ENCODE data around the gene PBX1. TPM values are rescaled to one million over a fixed set of nuclear protein-coding genes. Genes with fewer than 3 reads are reported as not detected.

PBX1 gene
- polyA plus RNA-seq, 4 donors: 12.5 to 52.8 (median 14.6) TPM

GRCh38 chr1:164748253-164748899, 189.4 kb downstream of the PBX1 start:
- Histone ChIP-seq H3K4me1 (ENCODE audit: control insufficient read depth in 3 of 3, insufficient read depth in 2 of 3, low read depth in 1 of 3, low read length in 2 of 3) (peaks cover 0 to 8% (median 3%) of the 10 kb centered on the region in 3 donors), H3K27me3 (ENCODE audit: control insufficient read depth in 3 of 3, insufficient read depth in 3 of 3, low read length in 3 of 3) (no peaks in the 10 kb centered on the region), H3K36me3 (ENCODE audit: control insufficient read depth in 3 of 3, insufficient read depth in 2 of 3, low read depth in 1 of 3, low read length in 3 of 3) (peaks cover 0 to 2% (median 0%) of the 10 kb centered on the region in 3 donors), H3K27ac (ENCODE audit: low read depth in 1 of 3, low read length in 2 of 3) (peak overlapping the region in 2 of 3 donors; percentile 47 to 77), H3K4me3 (ENCODE audit: low read depth in 1 of 3, low read length in 3 of 3) (no peak overlapping the region), H3K9me3 (ENCODE audit: control insufficient read depth in 2 of 2, insufficient read depth in 1 of 2, low read depth in 1 of 2, low read length in 1 of 2) (no peaks in the 10 kb centered on the region)
- WGBS, 3 donors: 58 to 77% (median 71%) methylated on average over 10 of the region's 10 CpGs
- no peak for FAIRE-seq
- DNase-seq: peak in 1 of 2 donors; percentile 42

GRCh38 chr1:164753521-164754077, 194.6 kb downstream of the PBX1 start:
- 68 to 86% (median 71%) methylated on average over 11 of the region's 11 CpGs for WGBS, 3 donors
- DNase-seq (no peak), FAIRE-seq (no peak)
- H3K9me3 ChIP-seq (ENCODE audit: control insufficient read depth in 2 of 2, insufficient read depth in 1 of 2, low read depth in 1 of 2, low read length in 1 of 2): no peaks in the 10 kb centered on the region
- H3K4me3 ChIP-seq (ENCODE audit: low read depth in 1 of 3, low read length in 3 of 3): no peak overlapping the region
- H3K36me3 ChIP-seq (ENCODE audit: control insufficient read depth in 3 of 3, insufficient read depth in 2 of 3, low read depth in 1 of 3, low read length in 3 of 3): peaks cover 0 to 4% (median 0%) of the 10 kb centered on the region in 3 donors
- peak overlapping the region in 1 of 3 donors; percentile 72 for H3K27ac ChIP-seq (ENCODE audit: low read depth in 1 of 3, low read length in 2 of 3)
- H3K4me1 ChIP-seq (ENCODE audit: control insufficient read depth in 3 of 3, insufficient read depth in 2 of 3, low read depth in 1 of 3, low read length in 2 of 3): peaks cover 0 to 1% (median 0%) of the 10 kb centered on the region in 3 donors
- no peaks in the 10 kb centered on the region for H3K27me3 ChIP-seq (ENCODE audit: control insufficient read depth in 3 of 3, insufficient read depth in 3 of 3, low read length in 3 of 3)

GRCh38 chr1:164754088-164754600, 195.2 kb downstream of the PBX1 start:
- H3K9me3 ChIP-seq (ENCODE audit: control insufficient read depth in 2 of 2, insufficient read depth in 1 of 2, low read depth in 1 of 2, low read length in 1 of 2): no peaks in the 10 kb centered on the region
- DNase-seq (no peak), FAIRE-seq (no peak)
- H3K4me3 ChIP-seq (ENCODE audit: low read depth in 1 of 3, low read length in 3 of 3): no peak overlapping the region
- peak overlapping the region in 1 of 3 donors; percentile 72 for H3K27ac ChIP-seq (ENCODE audit: low read depth in 1 of 3, low read length in 2 of 3)
- no peaks in the 10 kb centered on the region for H3K27me3 ChIP-seq (ENCODE audit: control insufficient read depth in 3 of 3, insufficient read depth in 3 of 3, low read length in 3 of 3)
- H3K4me1 ChIP-seq (ENCODE audit: control insufficient read depth in 3 of 3, insufficient read depth in 2 of 3, low read depth in 1 of 3, low read length in 2 of 3): no peaks in the 10 kb centered on the region
- peaks cover 0 to 4% (median 0%) of the 10 kb centered on the region in 3 donors for H3K36me3 ChIP-seq (ENCODE audit: control insufficient read depth in 3 of 3, insufficient read depth in 2 of 3, low read depth in 1 of 3, low read length in 3 of 3)
- 60 to 91% (median 71%) methylated on average over 8 of the region's 8 CpGs for WGBS, 3 donors

GRCh38 chr1:164755690-164756089, 196.7 kb downstream of the PBX1 start:
- no peaks in the 10 kb centered on the region for H3K9me3 ChIP-seq (ENCODE audit: control insufficient read depth in 2 of 2, insufficient read depth in 1 of 2, low read depth in 1 of 2, low read length in 1 of 2)
- H3K4me1 ChIP-seq (ENCODE audit: control insufficient read depth in 3 of 3, insufficient read depth in 2 of 3, low read depth in 1 of 3, low read length in 2 of 3): peaks cover 0 to 2% (median 0%) of the 10 kb centered on the region in 3 donors
- no peak for DNase-seq
- no peaks in the 10 kb centered on the region for H3K27me3 ChIP-seq (ENCODE audit: control insufficient read depth in 3 of 3, insufficient read depth in 3 of 3, low read length in 3 of 3)
- FAIRE-seq: no peak
- 78 to 85% (median 82%) methylated on average over 4 of the region's 4 CpGs for WGBS, 3 donors
- no peak overlapping the region for H3K27ac ChIP-seq (ENCODE audit: low read depth in 1 of 3, low read length in 2 of 3)
- H3K4me3 ChIP-seq (ENCODE audit: low read depth in 1 of 3, low read length in 3 of 3): no peak overlapping the region
- H3K36me3 ChIP-seq (ENCODE audit: control insufficient read depth in 3 of 3, insufficient read depth in 2 of 3, low read depth in 1 of 3, low read length in 3 of 3): peaks cover 0 to 7% (median 0%) of the 10 kb centered on the region in 3 donors

- FAIRE-seq (no peak), DNase-seq (no peak)
- Histone ChIP-seq H3K36me3 (ENCODE audit: control insufficient read depth in 3 of 3, insufficient read depth in 2 of 3, low read depth in 1 of 3, low read length in 3 of 3) (peaks cover 0 to 7% (median 0%) of the 10 kb centered on the region in 3 donors), H3K4me1 (ENCODE audit: control insufficient read depth in 3 of 3, insufficient read depth in 2 of 3, low read depth in 1 of 3, low read length in 2 of 3) (peaks cover 0 to 2% (median 0%) of the 10 kb centered on the region in 3 donors), H3K4me3 (ENCODE audit: low read depth in 1 of 3, low read length in 3 of 3) (no peak overlapping the region), H3K9me3 (ENCODE audit: control insufficient read depth in 2 of 2, insufficient read depth in 1 of 2, low read depth in 1 of 2, low read length in 1 of 2) (no peaks in the 10 kb centered on the region), H3K27ac (ENCODE audit: low read depth in 1 of 3, low read length in 2 of 3) (no peak overlapping the region), H3K27me3 (ENCODE audit: control insufficient read depth in 3 of 3, insufficient read depth in 3 of 3, low read length in 3 of 3) (no peaks in the 10 kb centered on the region)
- WGBS, 3 donors: 88 to 97% (median 92%) methylated on average over 1 of the region's 1 CpG
Observed at GRCh38 chr1:164756741-164757140, 197.8 kb downstream of the PBX1 start.

GRCh38 chr1:164757625-164758024, 198.6 kb downstream of the PBX1 start:
- WGBS, 3 donors: 77 to 80% (median 79%) methylated on average over 1 of the region's 1 CpG
- Histone ChIP-seq H3K36me3 (ENCODE audit: control insufficient read depth in 3 of 3, insufficient read depth in 2 of 3, low read depth in 1 of 3, low read length in 3 of 3) (peaks cover 0 to 7% (median 0%) of the 10 kb centered on the region in 3 donors), H3K9me3 (ENCODE audit: control insufficient read depth in 2 of 2, insufficient read depth in 1 of 2, low read depth in 1 of 2, low read length in 1 of 2) (no peaks in the 10 kb centered on the region), H3K27me3 (ENCODE audit: control insufficient read depth in 3 of 3, insufficient read depth in 3 of 3, low read length in 3 of 3) (no peaks in the 10 kb centered on the region), H3K27ac (ENCODE audit: low read depth in 1 of 3, low read length in 2 of 3) (no peak overlapping the region), H3K4me1 (ENCODE audit: control insufficient read depth in 3 of 3, insufficient read depth in 2 of 3, low read depth in 1 of 3, low read length in 2 of 3) (peaks cover 0 to 2% (median 0%) of the 10 kb centered on the region in 3 donors), H3K4me3 (ENCODE audit: low read depth in 1 of 3, low read length in 3 of 3) (no peak overlapping the region)
- FAIRE-seq (no peak), DNase-seq (no peak)

GRCh38 chr1:164759144-164759920, 200.3 kb downstream of the PBX1 start:
- H3K27ac ChIP-seq (ENCODE audit: low read depth in 1 of 3, low read length in 2 of 3): no peak overlapping the region
- DNase-seq (no peak), FAIRE-seq (no peak)
- H3K27me3 ChIP-seq (ENCODE audit: control insufficient read depth in 3 of 3, insufficient read depth in 3 of 3, low read length in 3 of 3): no peaks in the 10 kb centered on the region
- peaks cover 0 to 2% (median 0%) of the 10 kb centered on the region in 3 donors for H3K4me1 ChIP-seq (ENCODE audit: control insufficient read depth in 3 of 3, insufficient read depth in 2 of 3, low read depth in 1 of 3, low read length in 2 of 3)
- H3K4me3 ChIP-seq (ENCODE audit: low read depth in 1 of 3, low read length in 3 of 3): no peak overlapping the region
- peaks cover 0 to 5% (median 0%) of the 10 kb centered on the region in 3 donors for H3K36me3 ChIP-seq (ENCODE audit: control insufficient read depth in 3 of 3, insufficient read depth in 2 of 3, low read depth in 1 of 3, low read length in 3 of 3)
- peaks cover 0 to 4% of the 10 kb centered on the region in 2 donors for H3K9me3 ChIP-seq (ENCODE audit: control insufficient read depth in 2 of 2, insufficient read depth in 1 of 2, low read depth in 1 of 2, low read length in 1 of 2)
- WGBS, 3 donors: 86 to 92% (median 90%) methylated on average over 6 of the region's 6 CpGs

GRCh38 chr1:164759979-164760469, 201.0 kb downstream of the PBX1 start:
- Histone ChIP-seq H3K27ac (ENCODE audit: low read depth in 1 of 3, low read length in 2 of 3) (no peak overlapping the region), H3K4me1 (ENCODE audit: control insufficient read depth in 3 of 3, insufficient read depth in 2 of 3, low read depth in 1 of 3, low read length in 2 of 3) (peaks cover 0 to 2% (median 0%) of the 10 kb centered on the region in 3 donors), H3K4me3 (ENCODE audit: low read depth in 1 of 3, low read length in 3 of 3) (no peak overlapping the region), H3K36me3 (ENCODE audit: control insufficient read depth in 3 of 3, insufficient read depth in 2 of 3, low read depth in 1 of 3, low read length in 3 of 3) (peaks cover 0 to 5% (median 0%) of the 10 kb centered on the region in 3 donors), H3K9me3 (ENCODE audit: control insufficient read depth in 2 of 2, insufficient read depth in 1 of 2, low read depth in 1 of 2, low read length in 1 of 2) (peaks cover 0 to 4% of the 10 kb centered on the region in 2 donors), H3K27me3 (ENCODE audit: control insufficient read depth in 3 of 3, insufficient read depth in 3 of 3, low read length in 3 of 3) (no peaks in the 10 kb centered on the region)
- DNase-seq (no peak), FAIRE-seq (no peak)
- WGBS, 3 donors: 73 to 81% (median 78%) methylated on average over 7 of the region's 7 CpGs

Data from small intestine (tissue), 7 donors.